Panc1 (cell line): ENCODE measurements around the gene GPR137.

Source experiments
- CTCF ChIP-seq: fragments of 450-650 bp; IDR thresholded peaks from 2 replicates; pipeline ENCODE4 v1.5.1; 2017; ENCODE audit warnings: mild to moderate bottlenecking
- POLR2AphosphoS5 ChIP-seq: IDR thresholded peaks from 2 replicates; pipeline ENCODE4 v1.6.1; 2012; ENCODE audit warnings: mild to moderate bottlenecking, low read depth, low read length, moderate library complexity
- SIN3A ChIP-seq: IDR thresholded peaks from 2 replicates; pipeline ENCODE4 v1.6.1; 2012; ENCODE audit warnings: low read depth, mild to moderate bottlenecking, low read length, moderate library complexity, borderline replicate concordance; ENCODE audit not compliant: insufficient read depth

GRCh38 chr11:64317961-64318765 lies 32.5 kb downstream of the GPR137 start, which contains the start of gene PRDX5:
- peak; percentile 72; the same call in 1 of the 2 replicates for TF ChIP-seq POLR2AphosphoS5
- peak; percentile 80; the same call in 1 of the 2 replicates for TF ChIP-seq SIN3A
- no peak; the same call in 1 of the 2 replicates for TF ChIP-seq CTCF
